Measurements from ENCODE around the gene SLC14A1.
"Not testable (repeated sequence)": the region's sequence is repeated elsewhere in the genome, so short reads cannot be mapped to it uniquely, and the experiment has no call there.

SLC14A1 gene

DNA sequence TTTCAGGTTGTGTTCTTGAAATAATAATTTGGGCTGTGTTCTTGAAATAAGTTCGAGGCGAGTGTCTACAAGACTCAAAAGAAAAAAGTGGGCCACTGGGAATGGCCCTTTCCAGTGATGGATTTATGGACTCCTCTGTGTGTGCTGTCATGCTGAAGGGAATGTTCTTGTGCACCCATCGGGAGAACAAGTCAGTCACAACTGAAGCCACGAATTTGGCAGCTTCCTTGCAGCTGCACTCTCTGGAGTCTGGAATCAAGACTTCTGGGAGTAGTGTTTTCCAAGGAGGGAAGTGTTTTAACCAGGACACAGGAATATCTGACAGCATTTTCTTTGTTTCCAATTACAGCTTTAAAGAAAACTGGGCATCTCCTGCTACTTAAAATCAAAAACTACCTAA lies 620 bp downstream of the SLC14A1 start:
- DNase-seq, result no peak

DNA sequence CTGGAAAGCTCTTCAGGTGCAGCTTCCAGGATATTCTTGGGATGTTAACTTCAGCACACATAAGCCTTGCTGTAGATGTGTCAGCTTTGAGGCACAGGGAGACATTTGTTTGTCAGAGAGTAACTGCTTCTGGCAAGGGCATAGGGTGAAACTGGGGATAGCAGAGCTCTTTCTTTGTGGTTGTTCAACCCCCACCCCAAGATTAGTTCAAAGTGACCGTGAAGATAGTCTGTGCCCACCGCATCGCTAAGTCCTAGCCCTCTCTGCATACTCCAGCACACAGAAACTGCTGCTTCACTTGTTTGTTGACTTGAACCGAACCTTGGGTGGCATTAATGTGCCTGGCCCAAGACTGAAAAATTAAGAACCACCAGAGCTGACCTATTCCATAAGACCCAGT lies 1.4 kb downstream of the SLC14A1 start:
- no peak for DNase-seq

DNA sequence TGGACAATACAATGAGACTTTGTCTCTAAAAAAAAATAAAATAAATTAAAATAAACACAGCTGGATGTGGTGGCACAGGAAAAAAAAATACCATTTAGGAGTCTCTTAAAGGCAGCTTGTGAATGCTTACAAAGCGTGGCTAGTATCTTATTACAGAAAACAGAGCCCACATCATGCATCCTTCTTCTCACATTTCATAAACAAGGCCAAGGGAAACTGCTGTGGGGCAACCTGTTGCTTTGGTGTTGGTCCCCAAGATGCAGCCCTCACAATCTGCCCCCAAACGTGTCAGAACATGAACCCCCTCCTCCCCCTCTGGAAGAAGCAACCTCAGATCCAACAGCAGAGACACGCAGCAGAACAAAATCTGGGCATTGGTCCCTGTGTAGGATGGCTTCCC lies 2.6 kb downstream of the SLC14A1 start:
- peak; percentile 11 for DNase-seq

DNA sequence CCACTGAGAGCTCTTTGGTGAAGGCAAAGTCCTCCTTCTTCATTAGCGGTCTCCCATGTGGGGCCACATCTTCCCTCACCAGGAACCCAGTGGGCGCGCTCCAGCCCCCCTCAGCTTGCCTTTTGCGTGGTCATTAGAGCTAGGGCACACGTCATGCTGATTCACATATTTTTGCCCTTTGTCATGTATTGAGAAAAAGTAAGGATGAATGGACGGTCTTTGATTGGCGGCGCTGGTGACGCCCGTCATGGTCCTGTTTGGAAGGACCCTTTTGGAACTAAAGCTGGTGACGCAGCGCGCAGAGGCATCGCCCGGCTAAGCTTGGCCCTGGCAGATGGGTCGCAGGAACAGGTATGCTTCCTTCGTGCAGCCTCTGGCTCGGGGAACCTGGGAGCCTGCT lies 3.1 kb downstream of the SLC14A1 start:
- no peak for DNase-seq

DNA sequence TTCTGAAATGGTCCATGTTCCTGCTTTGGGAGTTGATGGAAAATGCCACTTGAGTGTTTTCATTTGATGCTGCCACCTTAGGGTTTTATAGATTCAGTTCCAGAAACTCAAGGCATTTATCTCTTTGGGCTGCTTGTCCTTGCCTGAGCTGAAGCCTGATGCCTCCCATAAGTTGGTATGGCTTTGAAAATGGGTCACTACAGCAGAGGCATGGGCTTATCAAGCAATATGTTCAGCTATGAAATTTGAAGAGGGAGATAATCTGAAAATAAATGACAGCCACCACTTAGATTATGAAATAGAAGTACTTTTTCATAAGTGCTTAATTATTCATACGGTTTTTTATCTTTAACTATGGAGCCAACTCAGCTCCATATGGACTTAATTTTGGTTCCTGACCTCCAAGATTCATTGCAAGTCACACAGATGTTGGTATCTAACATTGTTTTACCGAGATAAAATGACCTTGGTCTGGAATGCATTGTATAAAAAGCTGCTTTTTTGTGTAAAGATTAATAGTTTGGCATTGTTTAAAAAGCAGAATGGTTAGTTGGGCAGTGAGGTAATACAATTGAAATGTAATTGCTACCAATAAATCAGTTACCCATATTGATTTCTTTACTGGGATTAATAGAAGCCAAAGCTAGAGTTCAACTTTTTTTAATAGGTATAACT lies 4.5 kb downstream of the SLC14A1 start:
- no peak for DNase-seq

DNA sequence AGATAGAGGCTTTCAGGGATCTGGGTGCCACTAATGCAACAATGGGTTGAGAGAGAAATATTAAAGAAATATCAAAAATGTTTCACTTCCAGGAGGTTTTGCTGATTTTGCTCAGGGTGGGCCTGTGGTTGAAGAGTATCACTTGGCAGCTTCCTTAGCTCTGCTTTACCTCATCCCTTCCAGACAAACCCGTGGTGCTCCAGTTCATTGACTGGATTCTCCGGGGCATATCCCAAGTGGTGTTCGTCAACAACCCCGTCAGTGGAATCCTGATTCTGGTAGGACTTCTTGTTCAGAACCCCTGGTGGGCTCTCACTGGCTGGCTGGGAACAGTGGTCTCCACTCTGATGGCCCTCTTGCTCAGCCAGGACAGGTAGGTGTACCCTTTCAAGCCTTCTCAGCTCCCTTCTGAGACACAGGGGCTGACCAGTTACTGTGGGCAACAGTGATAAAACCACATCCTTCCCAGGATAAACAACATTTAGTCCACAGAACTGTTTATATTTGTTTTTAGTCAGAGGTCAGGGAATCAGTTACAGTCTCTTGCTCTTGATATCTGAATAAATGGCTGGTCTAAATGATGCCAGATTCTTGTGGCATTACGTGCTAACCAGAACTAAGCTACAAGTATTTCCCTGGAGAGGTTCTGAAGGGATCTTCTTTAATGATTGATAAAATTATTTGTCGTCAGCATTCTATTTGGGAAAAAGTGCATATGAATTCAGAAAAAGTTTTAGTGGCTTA lies 7.0 kb downstream of the SLC14A1 start:
- no peak for DNase-seq

DNA sequence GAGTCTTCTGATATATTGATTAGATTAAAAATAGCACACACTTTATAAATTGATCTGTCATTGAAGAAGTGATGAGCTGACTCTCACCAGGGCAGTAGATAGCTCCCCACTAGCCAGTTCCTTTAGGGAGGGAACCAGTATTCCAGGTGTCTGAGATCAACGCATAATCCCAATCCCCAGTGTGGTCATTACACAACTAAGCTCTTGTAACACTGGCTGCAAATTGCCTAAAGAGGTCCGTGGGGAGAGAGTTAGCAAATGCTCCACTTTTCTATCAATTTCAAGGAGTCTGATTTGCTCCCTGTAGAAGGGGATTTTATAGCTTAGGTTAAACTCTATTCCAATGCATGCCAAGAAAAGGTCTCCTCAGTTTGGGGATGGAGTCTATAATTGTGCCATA lies 7.7 kb downstream of the SLC14A1 start:
- DNase-seq, result no peak

DNA sequence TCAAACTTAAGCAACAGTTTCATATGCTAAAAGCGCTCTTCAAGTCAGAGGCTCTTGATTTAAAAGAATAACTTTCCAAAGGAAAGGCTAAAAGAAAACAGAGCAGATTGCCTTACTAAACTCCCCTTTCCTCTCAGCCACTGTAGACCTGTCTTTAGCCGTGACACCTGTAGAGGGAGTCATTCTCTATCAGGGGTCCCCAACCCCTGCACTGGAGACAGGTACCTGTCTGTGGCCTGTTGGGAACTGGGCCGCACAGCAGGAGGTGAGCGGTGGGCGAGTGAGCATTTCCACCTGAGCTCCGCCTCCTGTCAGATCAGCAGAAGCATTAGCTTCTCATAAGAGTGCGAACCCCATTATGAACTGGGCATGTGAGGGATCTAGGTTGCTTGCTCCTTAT lies 9.6 kb downstream of the SLC14A1 start:
- DNase-seq, result no peak

DNA sequence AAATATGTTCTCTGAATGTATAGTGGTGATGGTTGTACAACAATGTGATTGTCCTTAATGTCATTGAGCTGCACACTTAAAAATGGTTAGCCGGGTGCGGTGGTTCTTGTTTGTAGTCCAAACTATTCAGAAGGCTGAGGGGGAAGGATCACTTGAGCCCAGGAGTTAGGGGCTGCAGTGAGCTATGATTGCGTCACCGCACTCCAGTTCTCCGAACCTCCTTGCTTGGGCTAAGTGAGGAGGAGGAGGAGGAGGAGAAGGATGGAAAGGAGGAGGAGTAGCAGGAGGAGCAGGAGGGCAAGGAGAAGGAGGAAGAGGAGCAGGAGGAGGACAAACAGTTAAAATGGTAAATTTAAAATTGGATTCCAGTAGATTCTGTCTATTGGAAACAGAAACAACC lies 10.5 kb downstream of the SLC14A1 start:
- DNase-seq, result no peak

DNA sequence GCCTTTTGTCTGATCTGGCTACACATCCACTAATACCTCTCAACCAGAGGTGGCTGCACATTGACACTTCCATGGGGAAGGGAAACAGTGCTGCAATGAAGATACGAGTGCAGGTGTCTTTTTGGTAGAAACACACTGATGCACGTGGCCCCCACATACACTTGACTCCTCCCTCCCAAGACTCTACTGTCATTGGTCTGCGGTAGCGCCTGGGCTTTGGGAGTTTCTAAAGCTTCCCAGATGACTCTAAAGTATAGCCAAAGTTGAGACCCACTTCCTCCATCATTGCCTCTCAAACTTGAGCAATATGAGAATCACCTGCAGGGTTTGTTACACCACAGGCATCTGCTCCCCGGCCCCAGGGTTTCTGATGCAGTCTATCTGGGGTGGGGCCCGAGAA lies 11.0 kb downstream of the SLC14A1 start:
- DNase-seq, result no peak

DNA sequence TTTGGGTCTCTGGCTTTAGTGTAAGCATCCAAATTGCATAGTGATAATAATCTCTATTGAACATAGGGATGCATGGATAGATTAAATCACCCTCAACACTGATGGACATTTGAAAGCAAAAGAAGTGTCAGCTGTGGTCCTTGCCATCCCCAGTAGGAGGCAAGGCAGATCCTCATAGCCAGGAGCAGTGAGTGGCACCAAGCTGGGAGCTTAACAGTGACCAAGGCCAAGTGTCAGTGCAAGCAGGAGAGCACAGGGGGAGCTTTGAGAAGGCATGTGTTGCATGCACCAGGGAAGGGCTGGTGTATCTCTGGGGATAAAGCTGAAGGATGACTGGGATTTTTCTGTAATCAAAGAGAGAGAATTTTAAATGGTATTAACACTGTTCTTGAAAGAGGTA lies 14.7 kb downstream of the SLC14A1 start:
- no peak for DNase-seq

DNA sequence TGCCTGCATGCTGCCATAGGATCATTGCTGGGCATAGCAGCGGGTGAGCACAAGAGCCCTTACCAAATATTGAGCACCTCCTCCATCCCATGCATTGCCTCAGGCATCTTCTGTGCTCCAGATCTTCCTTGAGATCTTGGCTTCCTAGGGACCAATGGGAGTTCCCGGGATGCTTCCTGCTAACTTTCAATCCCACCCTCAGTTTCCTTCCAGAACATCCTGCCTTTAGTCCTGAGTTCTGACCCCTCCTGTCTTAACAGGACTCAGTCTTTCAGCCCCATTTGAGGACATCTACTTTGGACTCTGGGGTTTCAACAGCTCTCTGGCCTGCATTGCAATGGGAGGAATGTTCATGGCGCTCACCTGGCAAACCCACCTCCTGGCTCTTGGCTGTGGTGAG lies 15.3 kb downstream of the SLC14A1 start:
- no peak for DNase-seq

DNA sequence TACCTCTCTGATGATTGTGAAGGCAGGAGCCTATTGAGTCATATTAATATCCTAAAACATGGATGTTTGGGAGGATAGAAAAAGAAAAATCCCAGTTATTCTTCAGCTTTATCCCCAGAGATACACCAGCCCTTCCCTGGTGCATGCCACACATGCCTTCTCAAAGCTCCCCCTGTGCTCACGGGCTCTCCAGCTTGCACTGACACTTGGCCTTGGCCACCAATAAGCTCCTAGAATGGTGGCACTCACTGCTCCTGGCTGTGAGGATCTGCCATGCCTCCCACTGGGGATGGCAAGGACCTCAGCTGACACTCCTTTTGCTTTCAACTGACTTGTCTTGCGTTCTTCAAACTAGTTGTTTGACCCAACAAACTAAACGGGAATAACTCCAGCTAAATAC lies 15.9 kb downstream of the SLC14A1 start:
- no peak for DNase-seq

DNA sequence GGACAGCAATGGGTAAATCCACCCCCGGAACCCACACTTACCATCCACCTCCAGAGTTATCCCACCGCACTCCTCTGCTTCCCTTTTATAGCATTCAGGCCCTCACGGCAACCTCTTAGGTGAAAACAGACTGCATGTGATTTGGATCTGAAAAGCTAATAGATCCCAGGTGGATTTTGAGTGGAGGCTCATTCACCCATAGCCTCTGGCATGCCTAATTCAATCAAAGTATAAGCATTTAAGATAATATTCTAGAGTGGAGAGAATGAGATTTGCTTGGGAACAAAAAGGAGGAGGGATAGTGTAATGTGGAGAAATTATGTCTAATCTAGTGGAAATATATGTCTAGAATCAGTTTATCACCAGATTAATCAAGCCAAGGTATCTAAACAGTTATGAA lies 17.1 kb downstream of the SLC14A1 start:
- DNase-seq, result no peak

DNA sequence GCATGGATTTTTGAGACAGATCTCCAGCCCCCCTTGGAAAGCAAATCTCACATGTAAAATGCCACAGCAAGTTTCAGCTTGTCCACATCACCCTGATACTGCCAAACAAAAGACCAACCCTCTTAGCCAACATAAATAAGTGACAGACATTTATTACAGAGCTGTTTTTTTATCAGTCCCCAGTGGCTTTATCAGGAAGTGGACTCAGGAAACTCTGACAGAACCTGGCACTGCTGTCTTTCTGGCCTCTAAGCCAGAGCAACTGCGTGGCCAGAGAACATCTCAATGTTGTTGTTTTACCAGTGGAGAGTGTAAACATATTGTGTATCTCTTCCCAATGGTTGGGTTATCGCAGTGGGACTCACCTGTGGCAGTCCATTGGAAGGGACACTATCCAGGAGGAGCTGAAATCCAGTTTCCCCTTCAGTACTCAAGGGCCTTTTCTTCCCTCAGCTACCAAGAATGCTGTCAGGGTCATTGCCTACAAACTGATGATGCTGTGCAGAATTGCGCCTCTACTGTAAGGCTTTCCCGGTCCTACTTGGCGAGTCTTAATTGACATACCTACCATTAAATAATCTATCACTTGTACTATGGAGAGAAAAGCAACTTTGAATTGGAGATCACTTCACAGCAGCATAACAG lies 22.0 kb downstream of the SLC14A1 start:
- no peak for DNase-seq

DNA sequence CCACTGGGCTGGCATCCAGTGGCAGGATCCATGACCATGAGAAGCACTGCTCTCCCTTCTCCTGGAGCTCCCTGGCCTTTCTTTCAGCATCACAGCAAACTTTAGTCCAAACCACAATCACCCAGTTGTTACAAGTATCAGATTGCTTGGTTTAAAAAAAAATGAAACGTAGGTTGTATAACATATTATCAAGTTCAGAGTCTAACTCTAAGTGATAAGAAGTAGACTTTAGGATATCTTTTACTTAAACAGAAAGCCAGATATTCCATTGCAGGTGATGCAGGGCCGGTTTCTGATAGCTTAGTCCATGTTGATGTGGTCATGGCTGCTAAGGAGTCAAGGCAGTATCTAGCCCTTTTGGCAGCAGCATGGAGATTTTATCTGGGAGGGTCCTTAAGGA lies 24.5 kb downstream of the SLC14A1 start:
- no peak for DNase-seq

DNA sequence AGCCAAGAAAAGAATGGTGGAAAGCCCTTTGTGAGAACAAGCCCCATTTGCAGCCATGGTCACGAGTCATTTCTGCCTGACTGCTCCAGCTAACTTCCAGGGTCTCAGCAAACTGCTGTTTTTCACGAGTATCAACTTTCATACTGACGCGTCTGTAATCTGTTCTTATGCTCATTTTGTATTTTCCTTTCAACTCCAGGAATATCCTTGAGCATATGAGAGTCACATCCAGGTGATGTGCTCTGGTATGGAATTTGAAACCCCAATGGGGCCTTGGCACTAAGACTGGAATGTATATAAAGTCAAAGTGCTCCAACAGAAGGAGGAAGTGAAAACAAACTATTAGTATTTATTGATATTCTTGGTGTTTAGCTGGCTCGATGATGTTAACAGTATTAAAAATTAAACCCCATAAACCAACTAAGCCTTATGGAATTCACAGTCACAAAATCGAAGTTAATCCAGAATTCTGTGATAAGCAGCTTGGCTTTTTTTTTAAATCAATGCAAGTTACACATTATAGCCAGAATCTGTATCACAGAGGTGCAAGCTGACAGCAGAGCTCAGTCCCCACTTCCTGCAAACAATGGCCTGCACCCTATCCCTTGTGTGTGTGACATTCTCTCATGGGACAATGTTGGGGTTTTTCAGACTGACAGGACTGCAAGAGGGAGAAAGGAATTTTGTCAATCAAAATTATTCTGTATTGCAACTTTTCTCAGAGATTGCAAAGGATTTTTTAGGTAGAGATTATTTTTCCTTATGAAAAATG lies 26.1 kb downstream of the SLC14A1 start:
- no peak for DNase-seq

DNA sequence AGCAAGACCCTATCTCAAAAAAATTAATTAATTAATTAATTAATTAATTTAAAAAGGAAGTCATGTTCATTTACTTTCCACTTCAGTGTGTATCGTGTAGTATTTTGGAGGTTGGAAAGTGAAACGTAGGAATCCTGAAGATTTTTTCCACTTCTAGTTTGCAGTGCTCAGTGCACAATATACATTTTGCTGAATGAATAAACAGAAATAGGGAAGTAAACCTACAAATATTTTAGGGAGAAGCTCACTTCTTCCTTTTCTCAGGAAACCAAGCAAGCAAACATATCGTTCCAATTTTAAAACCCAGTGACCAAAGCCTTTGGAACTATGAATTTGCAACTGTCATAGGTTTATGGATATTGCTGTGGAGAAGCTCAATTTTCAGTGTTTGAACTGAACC lies 27.8 kb downstream of the SLC14A1 start:
- no peak for DNase-seq

DNA sequence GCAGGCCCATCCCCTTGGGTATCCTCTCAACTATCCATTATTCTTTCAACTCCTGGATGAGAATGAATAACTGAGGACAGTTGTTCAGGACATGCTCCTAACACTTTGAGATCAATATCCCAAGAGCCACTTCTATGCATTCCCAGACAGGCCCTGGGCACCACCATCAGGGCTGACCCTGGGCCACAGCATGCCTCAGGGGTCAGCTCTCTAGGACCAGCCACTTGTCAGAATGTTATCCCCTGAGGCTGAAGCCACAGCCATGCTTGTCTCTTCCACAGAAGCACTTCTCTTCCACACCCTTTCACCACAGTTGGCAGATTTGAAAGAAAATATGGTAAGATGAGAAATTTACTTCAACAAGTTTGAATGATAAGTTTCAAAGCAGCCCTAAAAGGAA lies 28.7 kb downstream of the SLC14A1 start:
- no peak for DNase-seq

DNA sequence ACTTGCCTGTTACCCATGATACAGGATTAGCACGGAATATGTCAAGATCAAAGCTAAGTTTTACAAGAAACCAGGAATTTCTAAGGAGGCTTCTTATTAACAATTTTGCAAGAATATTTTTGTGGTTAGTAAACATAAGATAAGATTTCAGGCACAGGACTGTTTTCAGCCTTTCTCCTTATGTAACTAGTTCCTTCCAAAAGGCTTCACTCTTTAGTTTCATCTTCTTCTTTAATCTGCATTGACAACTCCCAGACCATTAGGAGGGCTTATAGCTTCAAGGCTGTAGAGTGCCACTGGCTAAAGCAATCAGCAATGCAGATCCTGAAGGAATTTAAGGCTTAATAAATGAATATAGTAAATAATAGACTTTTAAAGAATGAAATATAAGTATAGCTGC lies 29.3 kb downstream of the SLC14A1 start:
- DNase-seq, result no peak

DNA sequence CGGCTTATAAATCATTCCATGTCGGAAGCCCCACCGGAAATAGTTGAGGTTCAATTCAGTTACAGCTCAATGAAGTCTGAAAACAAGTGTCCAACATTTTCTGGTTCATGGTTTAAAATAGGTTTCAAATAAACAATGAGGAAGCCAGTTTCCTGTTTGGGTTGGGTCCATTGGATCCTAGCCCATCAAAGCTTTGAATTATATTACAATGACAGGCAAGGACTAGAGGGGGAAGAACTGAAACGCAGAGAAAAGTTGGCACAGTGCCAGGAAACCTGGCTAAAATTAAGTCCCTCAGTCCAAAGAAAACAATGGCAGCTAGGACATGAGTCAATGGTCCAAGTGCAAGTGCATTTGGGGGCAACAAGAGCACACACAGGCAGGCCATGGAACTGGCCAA lies 32.0 kb downstream of the SLC14A1 start:
- DNase-seq, result no peak

DNA sequence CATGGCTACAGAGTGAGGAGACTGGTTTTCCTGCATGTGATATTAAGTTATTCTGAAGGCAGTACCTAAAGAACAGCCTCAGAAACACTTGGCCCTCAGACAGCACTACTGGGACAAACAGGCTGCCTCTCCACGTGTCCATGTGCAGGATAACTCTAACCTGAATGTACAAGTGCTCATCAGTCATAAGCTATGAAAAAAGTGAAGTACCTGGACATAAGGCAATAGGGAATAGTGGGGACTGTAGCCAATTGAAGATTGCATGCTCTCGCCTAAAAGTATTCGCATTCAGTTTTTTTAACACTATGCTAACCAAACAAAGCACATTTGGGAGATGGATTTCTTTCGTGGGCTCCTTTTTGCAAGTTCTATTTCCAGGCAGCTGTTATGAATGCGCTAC lies 33.0 kb downstream of the SLC14A1 start:
- DNase-seq, result no peak

DNA sequence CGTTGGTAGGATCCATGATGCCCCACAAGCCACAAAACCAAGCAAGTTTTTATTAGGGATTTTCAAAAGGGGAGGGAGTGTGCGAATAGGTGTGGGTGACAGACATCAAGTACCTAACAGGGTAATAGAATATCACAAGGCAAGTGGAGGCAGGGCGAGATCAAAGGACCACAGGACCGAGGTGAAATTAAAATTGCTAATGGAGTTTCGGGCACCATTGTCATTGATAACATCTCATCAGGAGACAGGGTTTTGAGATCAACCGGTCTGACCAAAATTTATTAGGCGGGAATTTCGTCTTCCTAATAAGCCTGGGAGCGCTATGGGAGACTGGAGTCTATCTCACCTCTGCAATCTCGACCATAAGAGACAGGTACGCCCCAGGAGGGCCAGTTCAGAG lies 33.7 kb downstream of the SLC14A1 start:
- not testable (repeated sequence) for DNase-seq

Measured in NCI-H1694 treated with DMSO at 0.1 percent for 48 hours (cell line).